ENCODE measurements around the gene SLC41A2. TPM values are rescaled to one million over a fixed set of nuclear protein-coding genes. Genes with fewer than 3 reads are reported as not detected.

The SLC41A2 gene
- total and polyA plus RNA-seq, 2 experiments from 2014 or later, result 8.9 to 29.6 TPM

DNA sequence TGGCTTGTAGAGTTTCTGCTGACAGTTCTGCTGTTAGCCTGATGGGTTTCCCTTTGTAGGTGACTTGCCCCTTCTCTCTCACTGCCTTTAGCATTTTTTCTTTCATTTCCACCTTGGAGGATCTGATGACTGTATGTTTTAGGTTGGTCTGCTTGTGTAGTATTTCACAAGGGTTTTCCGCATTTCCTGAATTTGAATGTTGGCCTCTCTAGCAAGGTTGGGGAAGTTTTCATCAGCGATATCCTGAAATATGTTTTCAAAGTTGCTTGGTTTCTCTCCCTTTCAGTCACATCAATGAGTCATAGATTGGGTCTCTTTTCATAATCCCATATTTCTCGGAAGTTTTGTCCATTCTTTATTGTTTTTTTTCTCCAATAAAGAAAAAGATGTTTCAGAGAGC lies 39.5 kb upstream of the SLC41A2 start:
- Histone ChIP-seq H3K9ac (no peak overlapping the region), H3K79me2 (ENCODE audit: insufficient read depth) (no peaks in the 10 kb centered on the region), H3K36me3 (ENCODE audit: low read depth) (peaks cover 4% of the 10 kb centered on the region; the same call in 1 of the 2 replicates), H3K4me3 (no peak overlapping the region), H3K9me3 (ENCODE audit: low read depth) (no peaks in the 10 kb centered on the region), H3K4me1 (ENCODE audit: insufficient read depth) (no peaks in the 10 kb centered on the region), H3F3A (ENCODE audit: insufficient read depth) (no peaks in the 10 kb centered on the region), H4K20me1 (ENCODE audit: insufficient read depth) (no peaks in the 10 kb centered on the region), H2AFZ (no peak overlapping the region), H3K9me2 (ENCODE audit: insufficient read depth) (no peaks in the 10 kb centered on the region), H3K27ac (no peak overlapping the region), H3K27me3 (replicated peaks; ENCODE audit: insufficient read depth) (no peaks in the 10 kb centered on the region), H3K4me2 (ENCODE audit: unreplicated experiment) (no peak overlapping the region)
- DNase-seq, result no peak
- no peak for TF ChIP-seq EZH2phosphoT487 (IDR thresholded peaks at IDR 0.05; ENCODE audit: insufficient read depth, low read depth)
- TF ChIP-seq EZH2 (IDR thresholded peaks at IDR 0.05; ENCODE audit: insufficient read depth, poor library complexity, severe bottlenecking), result no peak
- in situ Hi-C loops (cut with MboI), result no loop called here
- WGBS, 2 experiments (ENCODE audit: low coverage in 1 of 2, low lambda C conversion rate in 2 of 2, missing lambda C conversion rate in 2 of 2), result 96 to 98% methylated on average over 3 of the region's 3 CpGs

DNA sequence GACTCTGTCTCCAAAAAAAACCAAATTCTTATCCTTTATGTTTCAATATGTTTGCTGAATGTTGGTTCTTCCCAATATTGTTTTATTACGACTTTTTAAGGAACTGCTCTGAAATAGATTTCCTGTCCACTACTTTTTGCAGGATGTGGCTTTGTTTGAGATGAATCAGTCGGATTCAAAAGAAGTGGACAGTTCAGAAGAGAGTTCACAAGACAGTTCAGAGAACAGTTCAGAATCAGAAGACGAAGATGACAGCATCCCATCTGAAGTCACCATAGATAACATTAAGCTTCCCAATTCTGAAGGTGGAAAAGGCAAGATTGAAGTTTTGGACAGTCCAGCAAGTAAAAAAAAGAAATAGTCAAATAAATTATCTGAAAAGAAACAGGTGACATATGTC lies 36.2 kb upstream of the SLC41A2 start:
- Histone ChIP-seq H3K36me3 (ENCODE audit: low read depth) (peaks cover 4% of the 10 kb centered on the region; the same call in 1 of the 2 replicates), H3F3A (ENCODE audit: insufficient read depth) (no peaks in the 10 kb centered on the region), H3K4me3 (no peak overlapping the region), H3K9me2 (ENCODE audit: insufficient read depth) (no peaks in the 10 kb centered on the region), H3K27me3 (replicated peaks; ENCODE audit: insufficient read depth) (no peaks in the 10 kb centered on the region), H3K4me1 (ENCODE audit: insufficient read depth) (no peaks in the 10 kb centered on the region), H4K20me1 (ENCODE audit: insufficient read depth) (no peaks in the 10 kb centered on the region), H3K79me2 (ENCODE audit: insufficient read depth) (peaks cover 12% of the 10 kb centered on the region; the same call in 1 of the 2 replicates), H2AFZ (no peak overlapping the region), H3K27ac (no peak overlapping the region), H3K9me3 (ENCODE audit: low read depth) (no peaks in the 10 kb centered on the region), H3K4me2 (ENCODE audit: unreplicated experiment) (no peak overlapping the region), H3K9ac (no peak overlapping the region)
- TF ChIP-seq EZH2 (IDR thresholded peaks at IDR 0.05; ENCODE audit: insufficient read depth, poor library complexity, severe bottlenecking) (no peak), EZH2phosphoT487 (IDR thresholded peaks at IDR 0.05; ENCODE audit: insufficient read depth, low read depth) (no peak)
- in situ Hi-C loops (cut with MboI), result no loop called here
- DNase-seq, result no peak
- 91 to 99% methylated on average over 3 of the region's 3 CpGs for WGBS, 2 experiments (ENCODE audit: low coverage in 1 of 2, low lambda C conversion rate in 2 of 2, missing lambda C conversion rate in 2 of 2)

DNA sequence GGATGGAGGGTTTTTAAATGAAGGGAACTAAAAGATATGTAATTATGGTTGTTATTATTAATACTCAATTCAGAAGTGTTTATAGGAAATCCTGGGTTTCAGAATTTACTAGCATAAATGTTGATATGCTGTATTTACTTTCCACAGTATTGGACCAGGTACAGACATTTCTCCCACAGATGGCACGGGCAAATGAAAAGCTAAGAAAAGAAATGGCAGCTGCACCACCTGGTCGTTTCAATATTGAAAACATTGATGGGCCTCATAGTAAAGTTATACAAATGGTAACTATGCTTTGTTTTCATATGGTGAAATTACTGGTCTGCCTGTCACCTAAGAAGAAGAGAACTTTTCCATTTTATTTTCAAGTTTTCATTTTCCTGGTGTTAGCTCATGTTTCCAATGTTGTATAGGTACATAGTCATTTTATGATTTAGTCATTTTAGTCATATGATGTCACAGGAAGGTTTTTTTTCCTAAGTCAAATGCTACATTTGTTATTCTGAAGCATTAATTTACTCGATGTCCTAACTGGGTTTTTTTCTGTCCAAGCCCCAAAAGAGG lies 33.6 kb upstream of the SLC41A2 start:
- Histone ChIP-seq H3K79me2 (ENCODE audit: insufficient read depth) (peaks cover 27% of the 10 kb centered on the region), H2AFZ (no peak overlapping the region), H4K20me1 (ENCODE audit: insufficient read depth) (no peaks in the 10 kb centered on the region), H3K9ac (no peak overlapping the region), H3K9me3 (ENCODE audit: low read depth) (no peaks in the 10 kb centered on the region), H3F3A (ENCODE audit: insufficient read depth) (no peaks in the 10 kb centered on the region), H3K4me1 (ENCODE audit: insufficient read depth) (peaks cover 7% of the 10 kb centered on the region; the same call in 1 of the 2 replicates), H3K4me2 (ENCODE audit: unreplicated experiment) (no peak overlapping the region), H3K27ac (no peak overlapping the region), H3K4me3 (no peak overlapping the region), H3K9me2 (ENCODE audit: insufficient read depth) (no peaks in the 10 kb centered on the region), H3K27me3 (replicated peaks; ENCODE audit: insufficient read depth) (no peaks in the 10 kb centered on the region), H3K36me3 (ENCODE audit: low read depth) (peaks cover 4% of the 10 kb centered on the region; the same call in 1 of the 2 replicates)
- WGBS, 2 experiments (ENCODE audit: low coverage in 1 of 2, low lambda C conversion rate in 2 of 2, missing lambda C conversion rate in 2 of 2), result 95 to 97% methylated on average over 3 of the region's 3 CpGs
- no peak for DNase-seq
- TF ChIP-seq EZH2 (IDR thresholded peaks at IDR 0.05; ENCODE audit: insufficient read depth, poor library complexity, severe bottlenecking) (no peak), EZH2phosphoT487 (IDR thresholded peaks at IDR 0.05; ENCODE audit: insufficient read depth, low read depth) (no peak)
- in situ Hi-C loops (cut with MboI), result no loop called here

DNA sequence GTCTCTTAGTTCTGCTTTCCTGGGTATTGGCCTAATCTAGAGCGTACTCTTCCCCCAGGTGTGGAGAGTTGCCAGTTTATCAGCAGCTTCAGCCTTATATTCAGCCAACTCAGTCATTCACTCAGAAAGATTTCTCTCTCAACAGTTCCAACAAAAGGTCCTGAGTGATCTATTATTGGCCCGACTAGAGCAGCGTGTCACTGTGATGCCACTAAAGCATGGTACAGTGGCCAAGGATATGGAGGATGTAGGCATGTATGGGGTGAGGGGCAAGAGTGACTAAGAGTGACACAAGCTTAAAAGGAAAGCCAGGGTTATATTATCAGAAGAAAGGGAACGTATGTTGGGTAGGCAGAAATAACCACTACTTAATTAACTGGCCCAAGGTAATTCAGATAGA lies 32.9 kb upstream of the SLC41A2 start:
- Histone ChIP-seq H2AFZ (no peak overlapping the region), H3K4me1 (ENCODE audit: insufficient read depth) (peaks cover 7% of the 10 kb centered on the region; the same call in 1 of the 2 replicates), H3K27me3 (replicated peaks; ENCODE audit: insufficient read depth) (no peaks in the 10 kb centered on the region), H3F3A (ENCODE audit: insufficient read depth) (no peaks in the 10 kb centered on the region), H3K9ac (no peak overlapping the region), H3K9me3 (ENCODE audit: low read depth) (no peaks in the 10 kb centered on the region), H4K20me1 (ENCODE audit: insufficient read depth) (no peaks in the 10 kb centered on the region), H3K4me3 (no peak overlapping the region), H3K36me3 (ENCODE audit: low read depth) (peaks cover 4% of the 10 kb centered on the region; the same call in 1 of the 2 replicates), H3K4me2 (ENCODE audit: unreplicated experiment) (no peak overlapping the region), H3K9me2 (ENCODE audit: insufficient read depth) (no peaks in the 10 kb centered on the region), H3K79me2 (ENCODE audit: insufficient read depth) (peaks cover 28% of the 10 kb centered on the region), H3K27ac (no peak overlapping the region)
- WGBS, 2 experiments (ENCODE audit: low coverage in 1 of 2, low lambda C conversion rate in 2 of 2, missing lambda C conversion rate in 2 of 2), result 93 to 96% methylated on average over 4 of the region's 4 CpGs
- in situ Hi-C loops (cut with MboI), result no loop called here
- DNase-seq, result no peak
- TF ChIP-seq EZH2phosphoT487 (IDR thresholded peaks at IDR 0.05; ENCODE audit: insufficient read depth, low read depth) (no peak), EZH2 (IDR thresholded peaks at IDR 0.05; ENCODE audit: insufficient read depth, poor library complexity, severe bottlenecking) (no peak)

Data from GM23248 (cell line).